Loucy (cell line): Measurements from ENCODE around the gene RNF4.

ENCODE experiments used
- EZH2phosphoT487 ChIP-seq: fragments of 200-600 bp; IDR thresholded peaks from 2 replicates; pipeline ENCODE4 v1.6.1; 2018; ENCODE audit warnings: antibody characterized with exemption, mild to moderate bottlenecking, moderate library complexity, borderline replicate concordance
- TF ChIP-seq, protein P1 (sequence below): fragments of 200-600 bp; sonication (generic); conservative IDR thresholded peaks from 2 replicates; pipeline ENCODE4 v1.5.1; 2014; ENCODE audit warnings: mild to moderate bottlenecking, antibody characterized with exemption, low read length

DNA sequence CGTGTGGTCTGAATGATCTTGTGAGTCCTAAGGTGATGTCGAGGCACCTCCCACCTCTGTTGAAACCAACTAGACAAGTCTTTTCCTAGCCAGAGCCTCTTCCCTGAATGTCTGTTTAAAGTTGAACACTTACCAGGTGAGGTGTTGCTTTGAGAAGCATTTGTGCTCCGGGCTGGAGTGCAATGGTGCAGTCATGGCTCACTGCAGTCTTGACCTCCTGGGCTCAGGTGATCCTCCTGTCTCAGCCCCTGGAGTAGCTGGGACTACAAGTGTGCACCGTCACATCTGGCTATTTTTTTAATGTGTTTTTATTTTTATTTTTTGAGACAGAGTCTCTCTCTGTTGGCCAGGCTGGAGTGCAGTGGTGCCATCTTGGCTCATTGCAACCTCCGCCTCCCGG is 18.1 kb downstream of the RNF4 start:
- TF ChIP-seq, protein P1, sequence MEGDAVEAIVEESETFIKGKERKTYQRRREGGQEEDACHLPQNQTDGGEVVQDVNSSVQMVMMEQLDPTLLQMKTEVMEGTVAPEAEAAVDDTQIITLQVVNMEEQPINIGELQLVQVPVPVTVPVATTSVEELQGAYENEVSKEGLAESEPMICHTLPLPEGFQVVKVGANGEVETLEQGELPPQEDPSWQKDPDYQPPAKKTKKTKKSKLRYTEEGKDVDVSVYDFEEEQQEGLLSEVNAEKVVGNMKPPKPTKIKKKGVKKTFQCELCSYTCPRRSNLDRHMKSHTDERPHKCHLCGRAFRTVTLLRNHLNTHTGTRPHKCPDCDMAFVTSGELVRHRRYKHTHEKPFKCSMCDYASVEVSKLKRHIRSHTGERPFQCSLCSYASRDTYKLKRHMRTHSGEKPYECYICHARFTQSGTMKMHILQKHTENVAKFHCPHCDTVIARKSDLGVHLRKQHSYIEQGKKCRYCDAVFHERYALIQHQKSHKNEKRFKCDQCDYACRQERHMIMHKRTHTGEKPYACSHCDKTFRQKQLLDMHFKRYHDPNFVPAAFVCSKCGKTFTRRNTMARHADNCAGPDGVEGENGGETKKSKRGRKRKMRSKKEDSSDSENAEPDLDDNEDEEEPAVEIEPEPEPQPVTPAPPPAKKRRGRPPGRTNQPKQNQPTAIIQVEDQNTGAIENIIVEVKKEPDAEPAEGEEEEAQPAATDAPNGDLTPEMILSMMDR, result no peak
- TF ChIP-seq EZH2phosphoT487, result no peak
